VCaP (cell line): Measurements from ENCODE around the gene YIPF3.

Experiments
- H3K27ac ChIP-seq: fragments of 450-650 bp; 2 replicates; pipeline ENCODE4 v1.5.1; 2017
- TF ChIP-seq, protein P1 (sequence below): fragments of 450-650 bp; conservative IDR thresholded peaks from 2 replicates; pipeline ENCODE4 v1.5.1; 2017; ENCODE audit warnings: mild to moderate bottlenecking, moderate library complexity

YIPF3 gene

DNA sequence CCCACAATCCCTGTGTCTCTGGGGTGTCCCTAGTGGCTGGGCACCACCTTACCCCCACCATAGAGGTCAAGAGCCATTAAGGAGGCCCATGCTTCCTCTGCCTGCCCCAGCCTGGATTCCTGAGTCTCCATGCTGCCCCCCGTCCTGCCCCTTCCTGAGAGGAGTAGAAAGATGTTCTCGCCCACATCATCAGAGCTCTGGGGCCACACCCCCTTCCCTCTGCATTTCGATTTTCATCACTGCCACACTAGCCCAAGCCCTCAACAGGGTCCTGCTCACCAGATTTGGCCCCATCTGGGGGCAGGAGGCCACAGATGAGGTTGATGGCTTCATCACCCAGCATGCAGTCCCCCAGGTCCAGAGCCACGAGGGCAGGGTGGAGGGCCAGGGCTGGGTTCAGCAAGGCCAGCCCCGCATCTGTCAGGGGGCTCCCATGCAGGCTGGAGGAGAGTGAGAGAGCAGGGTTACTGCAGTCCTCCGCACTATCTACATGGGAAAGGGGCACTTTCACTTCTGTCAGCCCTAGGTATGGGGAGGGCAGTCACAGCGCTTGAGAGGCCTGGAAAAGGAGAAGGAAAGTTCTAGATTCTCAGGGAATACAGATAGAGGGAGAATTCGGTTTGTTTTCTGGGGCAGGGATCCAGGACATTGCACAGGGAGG lies 8.1 kb downstream of the YIPF3 start:
- TF ChIP-seq, protein P1, sequence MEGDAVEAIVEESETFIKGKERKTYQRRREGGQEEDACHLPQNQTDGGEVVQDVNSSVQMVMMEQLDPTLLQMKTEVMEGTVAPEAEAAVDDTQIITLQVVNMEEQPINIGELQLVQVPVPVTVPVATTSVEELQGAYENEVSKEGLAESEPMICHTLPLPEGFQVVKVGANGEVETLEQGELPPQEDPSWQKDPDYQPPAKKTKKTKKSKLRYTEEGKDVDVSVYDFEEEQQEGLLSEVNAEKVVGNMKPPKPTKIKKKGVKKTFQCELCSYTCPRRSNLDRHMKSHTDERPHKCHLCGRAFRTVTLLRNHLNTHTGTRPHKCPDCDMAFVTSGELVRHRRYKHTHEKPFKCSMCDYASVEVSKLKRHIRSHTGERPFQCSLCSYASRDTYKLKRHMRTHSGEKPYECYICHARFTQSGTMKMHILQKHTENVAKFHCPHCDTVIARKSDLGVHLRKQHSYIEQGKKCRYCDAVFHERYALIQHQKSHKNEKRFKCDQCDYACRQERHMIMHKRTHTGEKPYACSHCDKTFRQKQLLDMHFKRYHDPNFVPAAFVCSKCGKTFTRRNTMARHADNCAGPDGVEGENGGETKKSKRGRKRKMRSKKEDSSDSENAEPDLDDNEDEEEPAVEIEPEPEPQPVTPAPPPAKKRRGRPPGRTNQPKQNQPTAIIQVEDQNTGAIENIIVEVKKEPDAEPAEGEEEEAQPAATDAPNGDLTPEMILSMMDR = no peak
- no peak overlapping the region for H3K27ac ChIP-seq

DNA sequence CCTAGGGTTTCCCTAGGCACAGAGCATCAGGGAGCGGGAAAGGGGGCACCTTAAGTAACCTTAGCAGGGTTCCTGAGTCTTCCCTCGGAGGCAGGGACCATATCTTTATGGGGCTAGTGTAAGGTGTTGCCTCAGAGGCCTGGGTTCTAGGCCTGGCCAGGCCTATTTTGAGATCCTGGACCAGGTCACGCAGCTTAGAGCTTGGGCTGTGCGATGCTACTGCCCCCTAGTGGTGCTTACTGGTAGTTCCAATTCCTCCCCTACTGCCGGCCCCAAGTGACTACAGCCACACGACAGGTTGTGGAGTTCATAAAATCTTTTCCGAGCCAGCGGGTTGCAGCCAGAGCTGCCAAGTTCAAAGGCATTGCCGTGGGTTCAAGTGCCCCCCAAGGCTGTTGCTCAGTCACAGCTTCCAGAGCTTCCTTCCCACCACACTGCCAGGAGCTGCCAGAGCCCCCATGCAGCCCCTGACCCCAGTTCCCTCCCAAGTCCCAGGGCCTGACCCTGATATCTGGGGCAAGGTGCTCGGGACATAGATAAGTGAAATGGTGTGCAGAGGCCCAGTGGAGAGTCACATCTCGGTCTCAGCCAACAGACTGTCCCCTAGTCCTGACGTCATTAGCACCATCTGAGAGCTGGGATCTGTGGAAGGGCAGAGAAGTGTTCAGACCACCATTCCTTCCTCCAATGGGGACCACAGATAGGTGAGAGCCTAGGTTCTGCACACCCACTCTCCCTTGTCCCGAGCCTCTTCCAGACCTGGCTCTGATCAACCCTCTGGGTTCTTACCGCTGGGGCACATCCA lies 9.9 kb downstream of the YIPF3 start:
- no peak overlapping the region for H3K27ac ChIP-seq
- TF ChIP-seq, protein P1 = peak; percentile 99

DNA sequence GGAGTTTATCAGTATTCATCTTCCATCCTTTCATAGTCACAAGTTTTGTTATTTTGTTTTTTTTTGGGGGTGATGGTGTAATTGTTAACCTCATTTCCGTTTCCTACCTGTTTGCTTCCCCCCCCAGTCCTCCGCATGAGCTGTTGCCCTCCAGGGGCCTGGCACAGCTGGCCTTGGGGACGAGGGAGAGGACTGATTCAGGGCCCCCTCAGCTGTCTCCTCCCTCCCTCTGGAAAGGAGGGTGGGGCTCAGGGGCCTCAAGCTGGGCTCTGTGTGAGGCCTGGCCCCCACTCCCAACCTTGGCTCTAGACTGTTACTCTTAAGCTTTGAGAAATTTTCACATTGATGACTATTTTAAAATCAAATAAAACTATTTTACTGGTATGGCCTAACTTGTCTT lies 10.6 kb downstream of the YIPF3 start:
- H3K27ac ChIP-seq = no peak overlapping the region
- TF ChIP-seq, protein P1 = no peak

DNA sequence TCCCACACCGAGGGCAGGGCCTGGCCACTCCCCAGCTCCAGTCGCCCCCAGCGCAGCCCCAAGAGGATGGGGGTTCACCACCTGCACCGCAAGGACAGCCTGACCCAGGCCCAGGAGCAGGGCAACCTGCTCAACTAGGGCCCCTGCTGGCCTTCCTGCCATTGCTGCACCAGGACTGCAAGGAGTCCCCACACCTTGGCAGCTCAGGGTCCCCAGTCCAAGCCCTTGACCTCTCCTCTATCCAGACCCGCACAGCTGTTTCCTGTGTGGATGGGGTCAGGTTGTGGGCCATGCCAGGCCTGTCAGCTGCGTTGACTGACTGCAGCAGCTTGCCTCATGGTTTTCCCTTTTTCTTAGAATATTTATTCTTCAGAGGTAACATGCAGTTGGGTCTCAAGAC lies 11.0 kb downstream of the YIPF3 start:
- no peak overlapping the region for H3K27ac ChIP-seq
- TF ChIP-seq, protein P1 = no peak

DNA sequence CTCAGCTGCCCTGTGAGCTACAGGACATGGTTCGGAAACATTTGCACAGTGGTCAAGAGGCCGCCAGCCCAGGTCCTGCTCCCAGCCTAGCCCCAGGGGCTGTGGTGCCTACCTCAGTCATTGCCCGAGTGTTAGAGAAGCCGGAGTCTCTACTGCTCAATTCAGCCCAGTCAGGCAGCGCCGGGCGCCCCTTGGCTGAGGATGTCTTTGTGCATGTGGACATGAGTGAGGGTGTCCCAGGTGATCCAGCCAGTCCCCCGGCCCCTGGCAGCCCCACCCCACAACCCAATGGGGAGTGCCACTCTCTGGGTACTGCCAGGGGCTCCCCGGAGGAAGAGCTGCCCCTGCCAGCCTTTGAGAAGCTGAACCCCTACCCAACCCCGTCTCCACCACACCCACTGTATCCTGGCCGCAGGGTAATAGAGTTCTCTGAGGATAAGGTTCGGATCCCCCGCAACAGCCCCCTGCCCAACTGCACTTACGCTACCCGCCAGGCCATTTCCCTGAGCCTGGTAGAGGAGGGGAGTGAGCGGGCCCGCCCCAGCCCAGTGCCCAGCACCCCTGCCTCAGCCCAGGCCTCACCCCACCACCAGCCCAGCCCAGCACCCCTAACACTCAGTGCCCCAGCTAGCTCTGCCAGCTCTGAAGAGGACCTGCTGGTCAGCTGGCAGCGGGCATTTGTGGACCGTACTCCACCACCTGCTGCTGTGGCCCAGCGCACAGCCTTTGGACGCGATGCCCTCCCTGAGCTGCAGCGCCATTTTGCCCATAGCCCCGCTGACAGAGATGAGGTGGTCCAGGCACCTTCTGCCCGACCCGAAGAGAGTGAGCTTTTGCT lies 11.8 kb downstream of the YIPF3 start:
- no peak overlapping the region for H3K27ac ChIP-seq
- TF ChIP-seq, protein P1 = no peak

DNA sequence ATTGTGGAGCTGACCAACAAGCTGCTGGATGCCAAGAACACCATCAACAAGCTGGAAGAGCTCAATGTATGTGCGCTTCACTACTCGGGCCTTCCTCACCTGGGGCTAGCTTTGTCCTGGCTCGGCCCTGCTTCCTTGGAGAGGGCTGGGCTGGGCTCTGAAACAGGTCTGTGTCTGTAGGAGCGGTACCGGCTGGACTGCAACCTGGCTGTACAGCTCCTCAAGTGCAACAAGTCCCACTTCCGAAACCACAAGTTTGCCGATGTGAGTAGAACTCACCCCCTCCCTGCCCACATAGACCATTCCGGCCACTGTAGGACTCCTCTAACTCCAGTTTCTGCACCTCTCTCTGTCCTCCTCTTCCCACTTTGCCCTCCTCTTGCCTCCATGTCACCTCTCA lies 13.3 kb downstream of the YIPF3 start:
- no peak overlapping the region for H3K27ac ChIP-seq
- TF ChIP-seq, protein P1 = no peak

DNA sequence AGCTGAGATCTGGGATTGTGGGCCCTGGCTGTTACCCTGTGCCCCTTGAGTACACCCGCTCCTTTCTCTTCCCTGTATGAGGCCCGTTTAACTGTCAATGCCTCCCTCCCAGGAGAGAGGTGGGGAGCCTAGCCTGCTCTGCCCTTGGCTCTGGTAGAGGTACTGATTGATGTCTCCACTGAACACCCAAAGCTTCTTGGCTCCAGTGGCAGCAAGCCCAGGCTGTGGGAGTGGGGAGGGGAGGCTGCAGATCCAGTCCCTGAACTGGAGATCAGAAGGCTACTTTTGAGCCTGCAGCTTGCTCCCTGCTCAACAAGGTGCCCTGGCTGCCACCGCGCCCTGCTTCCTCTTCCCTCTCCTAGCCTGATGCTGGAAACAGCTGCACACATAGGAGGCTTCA lies 14.1 kb downstream of the YIPF3 start:
- TF ChIP-seq, protein P1 = no peak
- no peak overlapping the region for H3K27ac ChIP-seq
